Measurements from ENCODE around the gene DNAH11.
"Not testable (repeated sequence)": the region's sequence is repeated elsewhere in the genome, so short reads cannot be mapped to it uniquely, and the experiment has no call there.

DNAH11 gene

GRCh38 chr7:21719846-21720245 lies 177.0 kb downstream of the DNAH11 start:
- no peak for DNase-seq (ENCODE audit: low read depth)

- no peak for DNase-seq (ENCODE audit: low read depth)
Observed at GRCh38 chr7:21722371-21722770, 179.5 kb downstream of the DNAH11 start.

- no peak for DNase-seq (ENCODE audit: low read depth)
Observed at GRCh38 chr7:21724562-21724961, 181.7 kb downstream of the DNAH11 start.

- no peak for DNase-seq (ENCODE audit: low read depth)
Observed at GRCh38 chr7:21730399-21730798, 187.6 kb downstream of the DNAH11 start.

- no peak for DNase-seq (ENCODE audit: low read depth)
Observed at GRCh38 chr7:21731977-21732376, 189.1 kb downstream of the DNAH11 start.

- not testable (repeated sequence) for DNase-seq (ENCODE audit: low read depth)
Observed at GRCh38 chr7:21732956-21733355, 190.1 kb downstream of the DNAH11 start.

GRCh38 chr7:21733837-21734236 lies 191.0 kb downstream of the DNAH11 start:
- no peak for DNase-seq (ENCODE audit: low read depth)

GRCh38 chr7:21743493-21743892 lies 200.7 kb downstream of the DNAH11 start:
- DNase-seq (ENCODE audit: low read depth) = no peak

- DNase-seq (ENCODE audit: low read depth) = no peak
Observed at GRCh38 chr7:21746949-21747348, 204.1 kb downstream of the DNAH11 start.

- DNase-seq (ENCODE audit: low read depth) = no peak
Observed at GRCh38 chr7:21747806-21748205, 205.0 kb downstream of the DNAH11 start.

- no peak for DNase-seq (ENCODE audit: low read depth)
Observed at GRCh38 chr7:21749378-21749777, 206.5 kb downstream of the DNAH11 start.

GRCh38 chr7:21753071-21753470 lies 210.2 kb downstream of the DNAH11 start:
- DNase-seq (ENCODE audit: low read depth) = no peak

- DNase-seq (ENCODE audit: low read depth) = no peak
Observed at GRCh38 chr7:21754963-21755362, 212.1 kb downstream of the DNAH11 start.

GRCh38 chr7:21757537-21758282 lies 214.9 kb downstream of the DNAH11 start:
- no peak for DNase-seq (ENCODE audit: low read depth)

GRCh38 chr7:21758286-21758685 lies 215.4 kb downstream of the DNAH11 start:
- DNase-seq (ENCODE audit: low read depth) = no peak

- DNase-seq (ENCODE audit: low read depth) = no peak
Observed at GRCh38 chr7:21762469-21762868, 219.6 kb downstream of the DNAH11 start.

- no peak for DNase-seq (ENCODE audit: low read depth)
Observed at GRCh38 chr7:21763818-21764217, 221.0 kb downstream of the DNAH11 start.

- DNase-seq (ENCODE audit: low read depth) = no peak
Observed at GRCh38 chr7:21766218-21766617, 223.4 kb downstream of the DNAH11 start.

GRCh38 chr7:21767300-21767900 lies 224.6 kb downstream of the DNAH11 start:
- peak; percentile 82 for DNase-seq (ENCODE audit: low read depth)

GRCh38 chr7:21768279-21768678 lies 225.4 kb downstream of the DNAH11 start:
- DNase-seq (ENCODE audit: low read depth) = no peak

- DNase-seq (ENCODE audit: low read depth) = no peak
Observed at GRCh38 chr7:21771266-21771665, 228.4 kb downstream of the DNAH11 start.

GRCh38 chr7:21771906-21772610 lies 229.2 kb downstream of the DNAH11 start:
- no peak for DNase-seq (ENCODE audit: low read depth)

- no peak for DNase-seq (ENCODE audit: low read depth)
Observed at GRCh38 chr7:21773326-21773725, 230.5 kb downstream of the DNAH11 start.

All from HS-5 (cell line).